Measurements from ENCODE around the gene FLYWCH2. TPM values are rescaled to one million over a fixed set of nuclear protein-coding genes. Genes with fewer than 3 reads are reported as not detected.

Gene FLYWCH2
- total and polyA plus RNA-seq, 2 of the 8 experiments (the other 6 are each of a cell fraction or from before 2014, with no cell fraction given), result 16.4 to 30.7 TPM

DNA sequence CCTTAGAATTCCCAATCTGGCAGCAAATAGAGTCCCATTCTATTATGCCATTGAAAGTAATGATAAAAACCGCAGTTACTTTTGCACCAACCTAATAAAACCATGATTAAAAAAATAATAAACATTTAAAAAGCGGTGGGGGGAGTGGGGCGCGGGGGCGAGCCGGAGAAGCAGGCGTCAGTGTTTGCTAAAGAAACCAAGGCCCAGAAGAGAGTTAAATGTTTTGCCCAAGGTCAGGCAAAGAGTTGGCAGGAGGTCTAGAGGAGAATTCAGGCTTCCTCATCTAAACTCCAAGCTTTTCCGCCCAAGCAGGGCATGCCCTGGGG, 15.4 kb upstream of the FLYWCH2 start (continued):
- TF ChIP-seq, protein P1, sequence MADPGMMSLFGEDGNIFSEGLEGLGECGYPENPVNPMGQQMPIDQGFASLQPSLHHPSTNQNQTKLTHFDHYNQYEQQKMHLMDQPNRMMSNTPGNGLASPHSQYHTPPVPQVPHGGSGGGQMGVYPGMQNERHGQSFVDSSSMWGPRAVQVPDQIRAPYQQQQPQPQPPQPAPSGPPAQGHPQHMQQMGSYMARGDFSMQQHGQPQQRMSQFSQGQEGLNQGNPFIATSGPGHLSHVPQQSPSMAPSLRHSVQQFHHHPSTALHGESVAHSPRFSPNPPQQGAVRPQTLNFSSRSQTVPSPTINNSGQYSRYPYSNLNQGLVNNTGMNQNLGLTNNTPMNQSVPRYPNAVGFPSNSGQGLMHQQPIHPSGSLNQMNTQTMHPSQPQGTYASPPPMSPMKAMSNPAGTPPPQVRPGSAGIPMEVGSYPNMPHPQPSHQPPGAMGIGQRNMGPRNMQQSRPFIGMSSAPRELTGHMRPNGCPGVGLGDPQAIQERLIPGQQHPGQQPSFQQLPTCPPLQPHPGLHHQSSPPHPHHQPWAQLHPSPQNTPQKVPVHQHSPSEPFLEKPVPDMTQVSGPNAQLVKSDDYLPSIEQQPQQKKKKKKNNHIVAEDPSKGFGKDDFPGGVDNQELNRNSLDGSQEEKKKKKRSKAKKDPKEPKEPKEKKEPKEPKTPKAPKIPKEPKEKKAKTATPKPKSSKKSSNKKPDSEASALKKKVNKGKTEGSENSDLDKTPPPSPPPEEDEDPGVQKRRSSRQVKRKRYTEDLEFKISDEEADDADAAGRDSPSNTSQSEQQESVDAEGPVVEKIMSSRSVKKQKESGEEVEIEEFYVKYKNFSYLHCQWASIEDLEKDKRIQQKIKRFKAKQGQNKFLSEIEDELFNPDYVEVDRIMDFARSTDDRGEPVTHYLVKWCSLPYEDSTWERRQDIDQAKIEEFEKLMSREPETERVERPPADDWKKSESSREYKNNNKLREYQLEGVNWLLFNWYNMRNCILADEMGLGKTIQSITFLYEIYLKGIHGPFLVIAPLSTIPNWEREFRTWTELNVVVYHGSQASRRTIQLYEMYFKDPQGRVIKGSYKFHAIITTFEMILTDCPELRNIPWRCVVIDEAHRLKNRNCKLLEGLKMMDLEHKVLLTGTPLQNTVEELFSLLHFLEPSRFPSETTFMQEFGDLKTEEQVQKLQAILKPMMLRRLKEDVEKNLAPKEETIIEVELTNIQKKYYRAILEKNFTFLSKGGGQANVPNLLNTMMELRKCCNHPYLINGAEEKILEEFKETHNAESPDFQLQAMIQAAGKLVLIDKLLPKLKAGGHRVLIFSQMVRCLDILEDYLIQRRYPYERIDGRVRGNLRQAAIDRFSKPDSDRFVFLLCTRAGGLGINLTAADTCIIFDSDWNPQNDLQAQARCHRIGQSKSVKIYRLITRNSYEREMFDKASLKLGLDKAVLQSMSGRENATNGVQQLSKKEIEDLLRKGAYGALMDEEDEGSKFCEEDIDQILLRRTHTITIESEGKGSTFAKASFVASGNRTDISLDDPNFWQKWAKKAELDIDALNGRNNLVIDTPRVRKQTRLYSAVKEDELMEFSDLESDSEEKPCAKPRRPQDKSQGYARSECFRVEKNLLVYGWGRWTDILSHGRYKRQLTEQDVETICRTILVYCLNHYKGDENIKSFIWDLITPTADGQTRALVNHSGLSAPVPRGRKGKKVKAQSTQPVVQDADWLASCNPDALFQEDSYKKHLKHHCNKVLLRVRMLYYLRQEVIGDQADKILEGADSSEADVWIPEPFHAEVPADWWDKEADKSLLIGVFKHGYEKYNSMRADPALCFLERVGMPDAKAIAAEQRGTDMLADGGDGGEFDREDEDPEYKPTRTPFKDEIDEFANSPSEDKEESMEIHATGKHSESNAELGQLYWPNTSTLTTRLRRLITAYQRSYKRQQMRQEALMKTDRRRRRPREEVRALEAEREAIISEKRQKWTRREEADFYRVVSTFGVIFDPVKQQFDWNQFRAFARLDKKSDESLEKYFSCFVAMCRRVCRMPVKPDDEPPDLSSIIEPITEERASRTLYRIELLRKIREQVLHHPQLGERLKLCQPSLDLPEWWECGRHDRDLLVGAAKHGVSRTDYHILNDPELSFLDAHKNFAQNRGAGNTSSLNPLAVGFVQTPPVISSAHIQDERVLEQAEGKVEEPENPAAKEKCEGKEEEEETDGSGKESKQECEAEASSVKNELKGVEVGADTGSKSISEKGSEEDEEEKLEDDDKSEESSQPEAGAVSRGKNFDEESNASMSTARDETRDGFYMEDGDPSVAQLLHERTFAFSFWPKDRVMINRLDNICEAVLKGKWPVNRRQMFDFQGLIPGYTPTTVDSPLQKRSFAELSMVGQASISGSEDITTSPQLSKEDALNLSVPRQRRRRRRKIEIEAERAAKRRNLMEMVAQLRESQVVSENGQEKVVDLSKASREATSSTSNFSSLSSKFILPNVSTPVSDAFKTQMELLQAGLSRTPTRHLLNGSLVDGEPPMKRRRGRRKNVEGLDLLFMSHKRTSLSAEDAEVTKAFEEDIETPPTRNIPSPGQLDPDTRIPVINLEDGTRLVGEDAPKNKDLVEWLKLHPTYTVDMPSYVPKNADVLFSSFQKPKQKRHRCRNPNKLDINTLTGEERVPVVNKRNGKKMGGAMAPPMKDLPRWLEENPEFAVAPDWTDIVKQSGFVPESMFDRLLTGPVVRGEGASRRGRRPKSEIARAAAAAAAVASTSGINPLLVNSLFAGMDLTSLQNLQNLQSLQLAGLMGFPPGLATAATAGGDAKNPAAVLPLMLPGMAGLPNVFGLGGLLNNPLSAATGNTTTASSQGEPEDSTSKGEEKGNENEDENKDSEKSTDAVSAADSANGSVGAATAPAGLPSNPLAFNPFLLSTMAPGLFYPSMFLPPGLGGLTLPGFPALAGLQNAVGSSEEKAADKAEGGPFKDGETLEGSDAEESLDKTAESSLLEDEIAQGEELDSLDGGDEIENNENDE (IDR thresholded peaks at IDR 0.05; ENCODE audit: insufficient replicate concordance, low read length), result no peak
- no peak for TF ChIP-seq CTBP2 (IDR thresholded peaks at IDR 0.05; ENCODE audit: borderline replicate concordance, insufficient read depth, insufficient read length, low read length)
